ENCODE results near the gene DIS3L2. TPM values are rescaled to one million over a fixed set of nuclear protein-coding genes. Genes with fewer than 3 reads are reported as not detected.

DIS3L2 gene
- total RNA-seq, 1 donor from 2014 or later: 24.0 TPM

GRCh38 chr2:231932985-231933915 lies 28.3 kb upstream of the DIS3L2 start:
- H3K4me3 ChIP-seq (ENCODE audit: insufficient read depth, low read depth, low read length): no peak overlapping the region
- TF ChIP-seq EZH2 (IDR thresholded peaks at IDR 0.05; ENCODE audit: insufficient read depth, low read length) (no peak), CTCF (IDR thresholded peaks at IDR 0.05; ENCODE audit: insufficient read depth, low read depth, low read length) (peak; percentile 7)

GRCh38 chr2:231933916-231934401 lies 27.6 kb upstream of the DIS3L2 start:
- Mint-ChIP-seq H3K9me3 (ENCODE audit: unreplicated experiment) (peaks cover 2% of the 10 kb centered on the region), H3K4me3 (ENCODE audit: unreplicated experiment) (no peak overlapping the region), H3K4me1 (ENCODE audit: low read depth, unreplicated experiment) (peaks cover 20% of the 10 kb centered on the region), H3K36me3 (ENCODE audit: low read depth, unreplicated experiment) (peaks cover 9% of the 10 kb centered on the region), H3K27me3 (ENCODE audit: low read depth, unreplicated experiment) (peaks cover 43% of the 10 kb centered on the region), H3K27ac (ENCODE audit: unreplicated experiment) (no peak overlapping the region)
- Histone ChIP-seq H3K4me2 (ENCODE audit: low read length) (no peak overlapping the region), H2AFZ (ENCODE audit: low read depth, low read length) (no peak overlapping the region), H3K27me3 (ENCODE audit: insufficient read depth, low read length) (peaks cover 28% of the 10 kb centered on the region), H3K4me3 (ENCODE audit: insufficient read depth, low read depth, low read length) (no peak overlapping the region), H4K20me1 (ENCODE audit: insufficient read depth, low read length) (no peaks in the 10 kb centered on the region), H3K9me3 (ENCODE audit: insufficient read depth, low read depth, low read length) (no peaks in the 10 kb centered on the region), H3K9ac (ENCODE audit: low read length) (no peak overlapping the region), H3K36me3 (ENCODE audit: insufficient read depth, low read length) (no peaks in the 10 kb centered on the region), H3K4me1 (ENCODE audit: insufficient read depth, low read length) (no peaks in the 10 kb centered on the region), H3K79me2 (ENCODE audit: insufficient read depth, low read length) (no peaks in the 10 kb centered on the region), H3K27ac (ENCODE audit: low read depth, low read length) (no peak overlapping the region)
- FAIRE-seq (no peak), DNase-seq (ENCODE audit: low read depth) (no peak)
- no peak for TF ChIP-seq EZH2 (IDR thresholded peaks at IDR 0.05; ENCODE audit: insufficient read depth, low read length)
- TF ChIP-seq CTCF (IDR thresholded peaks at IDR 0.05; ENCODE audit: insufficient read depth, low read depth, low read length): no peak

More at GRCh38 chr2:231932985-231933915, 28.3 kb upstream of the DIS3L2 start:
- Histone ChIP-seq H3K36me3 (ENCODE audit: insufficient read depth, low read length) (no peaks in the 10 kb centered on the region), H3K9ac (ENCODE audit: low read length) (no peak overlapping the region), H3K4me2 (ENCODE audit: low read length) (no peak overlapping the region), H3K27ac (ENCODE audit: low read depth, low read length) (no peak overlapping the region), H3K79me2 (ENCODE audit: insufficient read depth, low read length) (no peaks in the 10 kb centered on the region), H3K4me1 (ENCODE audit: insufficient read depth, low read length) (no peaks in the 10 kb centered on the region), H2AFZ (ENCODE audit: low read depth, low read length) (no peak overlapping the region), H3K27me3 (ENCODE audit: insufficient read depth, low read length) (peaks cover 32% of the 10 kb centered on the region), H3K9me3 (ENCODE audit: insufficient read depth, low read depth, low read length) (no peaks in the 10 kb centered on the region), H4K20me1 (ENCODE audit: insufficient read depth, low read length) (no peaks in the 10 kb centered on the region)
- FAIRE-seq (no peak), DNase-seq (ENCODE audit: low read depth) (no peak)
- Mint-ChIP-seq H3K9me3 (ENCODE audit: unreplicated experiment) (peaks cover 2% of the 10 kb centered on the region), H3K27ac (ENCODE audit: unreplicated experiment) (no peak overlapping the region), H3K4me3 (ENCODE audit: unreplicated experiment) (no peak overlapping the region), H3K4me1 (ENCODE audit: low read depth, unreplicated experiment) (peaks cover 20% of the 10 kb centered on the region), H3K36me3 (ENCODE audit: low read depth, unreplicated experiment) (peaks cover 9% of the 10 kb centered on the region), H3K27me3 (ENCODE audit: low read depth, unreplicated experiment) (peaks cover 50% of the 10 kb centered on the region)
